Stimulated activated CD8-positive, alpha-beta memory T cell treated with anti-CD3 and anti-CD28 coated beads, Interleukin-7, amount 100 ng/mL, for 4 hours (primary cell): ENCODE measurements around the gene MSH2.

Experiments
- DNase-seq, 2 donors: peaks; one replicate each; pipeline ENCODE4 v3.0.0-alpha.2; 2020; ENCODE audit warnings: low read depth in 2 of 2

Gene MSH2

DNA sequence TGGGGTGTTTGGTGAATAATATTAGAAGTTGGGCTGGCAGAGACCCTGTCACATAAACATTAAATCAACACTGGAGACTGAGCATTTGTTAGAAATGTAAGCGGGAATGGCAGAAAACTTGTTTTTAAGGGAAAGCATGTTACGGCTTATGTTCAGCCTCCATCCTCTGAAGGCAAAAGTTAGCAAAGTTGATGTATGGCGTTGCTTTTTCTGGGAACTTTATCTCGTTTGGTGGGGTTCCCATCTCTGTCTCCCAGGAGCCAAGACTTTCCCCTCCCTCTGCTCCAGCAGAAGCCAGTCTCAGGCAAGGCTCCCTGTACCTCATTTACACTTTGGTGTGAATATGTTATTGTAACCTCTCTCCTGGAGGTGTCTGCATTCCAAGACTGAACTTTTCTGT, 105.1 kb downstream of the MSH2 start:
- DNase-seq, result no peak

DNA sequence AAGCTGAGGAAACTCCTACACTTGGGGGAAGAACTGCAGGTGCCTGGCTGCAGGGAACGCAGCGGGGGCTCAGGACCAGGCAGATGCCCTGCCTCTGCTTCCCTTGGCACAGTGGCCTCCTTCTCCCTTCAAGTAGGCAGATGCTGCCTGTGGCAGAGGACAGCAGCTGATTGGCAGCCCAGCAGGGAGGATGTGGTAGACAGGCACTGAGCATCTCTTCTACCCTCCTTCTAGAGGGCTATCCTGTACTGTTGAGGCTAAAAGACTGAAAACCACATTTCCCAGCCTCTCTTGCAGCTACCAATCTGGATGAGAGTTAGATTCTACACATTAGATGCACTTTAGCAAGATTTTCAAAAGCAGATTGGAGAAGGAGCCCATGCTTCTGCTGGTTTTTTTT, 105.7 kb downstream of the MSH2 start:
- no peak for DNase-seq

DNA sequence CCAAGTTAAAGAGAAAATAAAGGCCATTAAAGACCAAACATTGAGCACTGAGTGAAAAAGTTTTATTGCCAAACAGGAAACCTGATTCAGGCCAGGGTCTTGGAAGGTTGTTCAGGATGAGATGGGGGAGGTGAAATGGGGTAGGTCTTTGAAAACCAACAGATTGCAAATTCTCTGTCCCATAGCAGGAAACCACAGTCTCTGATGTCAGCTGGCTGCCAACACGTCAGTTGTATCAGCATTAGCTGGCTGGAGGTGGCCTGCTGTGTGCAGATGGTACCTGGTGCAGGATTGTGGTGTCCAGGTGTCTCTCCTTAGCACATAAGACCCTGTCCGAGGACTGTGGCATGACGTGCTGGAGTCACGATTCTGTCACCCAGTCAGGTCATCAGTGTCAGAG, 106.3 kb downstream of the MSH2 start:
- DNase-seq, result no peak

DNA sequence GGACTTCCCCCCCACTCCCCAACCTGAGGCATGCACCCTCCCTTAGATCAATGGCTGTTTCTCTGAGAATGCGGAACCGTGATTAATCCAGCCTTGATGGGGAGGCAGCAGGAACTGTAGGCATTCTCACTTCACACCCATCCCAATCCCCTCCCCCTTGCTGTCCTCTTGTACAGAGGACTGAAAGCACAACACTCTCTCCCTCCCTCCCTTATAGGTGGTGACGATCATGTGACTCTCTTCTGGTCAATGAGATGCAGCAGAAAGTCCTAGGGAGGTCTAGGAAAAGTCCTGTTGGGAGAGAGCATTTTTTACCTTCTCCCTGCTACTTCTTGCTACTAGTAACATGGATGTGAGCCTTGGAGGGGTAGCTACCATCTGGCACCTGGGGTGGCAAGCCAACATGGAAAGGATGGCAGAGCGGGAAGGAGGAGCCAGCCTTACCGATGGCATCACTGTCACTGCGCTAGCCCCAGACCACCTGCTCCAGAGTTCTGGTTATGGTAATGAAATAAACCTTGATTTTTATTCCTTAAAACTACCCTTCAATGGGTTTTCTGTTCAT, 106.9 kb downstream of the MSH2 start:
- no peak for DNase-seq

DNA sequence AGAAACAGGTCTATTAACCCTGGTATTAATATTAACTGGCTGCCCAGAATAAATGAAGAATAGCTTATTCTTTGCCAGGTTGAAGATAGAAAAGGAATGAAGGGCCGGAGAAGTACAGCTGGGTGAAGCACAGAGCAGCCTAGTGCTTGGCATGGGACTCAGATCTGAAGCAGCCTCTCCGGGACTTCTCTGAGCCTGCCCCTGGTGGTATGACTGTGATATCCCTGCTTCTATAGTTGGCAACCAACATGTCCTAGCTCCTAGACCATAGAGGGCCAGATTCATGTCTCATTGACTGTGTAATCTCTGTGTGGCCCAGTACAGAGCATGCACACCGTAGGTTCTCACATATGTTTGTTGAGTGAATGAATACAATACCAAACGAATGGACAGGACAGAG, 107.8 kb downstream of the MSH2 start:
- no peak for DNase-seq

DNA sequence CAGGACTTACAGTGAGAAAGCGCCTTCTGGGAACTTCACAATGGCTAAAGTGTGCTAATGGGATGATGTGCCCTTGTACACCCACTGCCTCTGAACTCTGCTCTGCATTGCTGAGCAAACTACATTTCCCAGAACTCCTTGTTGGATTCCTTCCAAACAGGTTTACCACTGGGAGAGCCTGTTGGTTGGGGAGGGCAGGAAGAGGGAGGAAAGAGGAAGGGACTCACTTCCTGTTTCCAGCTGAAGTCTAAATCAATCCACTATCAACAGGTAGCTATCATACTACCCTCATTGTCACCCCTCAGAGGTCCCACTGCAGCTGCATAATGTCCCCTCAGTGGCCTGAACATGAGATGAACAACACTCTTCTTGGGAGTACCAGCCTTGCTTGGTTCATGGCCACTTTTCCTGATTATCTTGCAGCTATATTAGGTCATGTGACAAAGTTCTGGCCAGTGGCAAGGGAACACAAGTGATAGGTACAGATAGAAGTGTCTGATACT, 109.7 kb downstream of the MSH2 start:
- no peak for DNase-seq

DNA sequence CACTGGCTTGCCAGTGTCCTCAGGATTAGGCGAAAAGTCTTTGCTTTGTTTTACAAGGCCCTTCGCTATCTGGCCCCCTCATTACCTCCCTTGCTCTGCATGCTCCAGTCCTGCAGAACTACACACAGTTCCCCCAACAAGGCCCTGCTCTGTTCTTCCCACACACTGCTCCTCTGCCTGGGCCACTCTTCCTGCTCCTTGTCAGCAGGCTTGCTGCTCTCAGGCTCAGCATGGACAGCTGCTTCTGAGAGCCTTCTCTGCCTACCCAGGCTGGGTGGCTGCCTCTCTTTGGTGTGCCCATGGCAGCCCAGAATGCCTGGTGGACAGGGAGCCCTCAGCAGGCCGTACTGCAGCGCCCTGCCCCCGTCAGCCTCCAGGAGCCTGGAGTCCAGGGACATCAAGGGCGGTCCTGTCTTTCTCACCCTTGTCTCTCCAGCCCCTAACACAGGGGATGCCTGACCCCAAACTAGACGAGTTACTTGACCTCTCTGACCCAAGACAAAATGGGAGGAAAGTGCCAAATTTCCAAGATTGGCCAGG, 111.1 kb downstream of the MSH2 start:
- DNase-seq, result no peak

DNA sequence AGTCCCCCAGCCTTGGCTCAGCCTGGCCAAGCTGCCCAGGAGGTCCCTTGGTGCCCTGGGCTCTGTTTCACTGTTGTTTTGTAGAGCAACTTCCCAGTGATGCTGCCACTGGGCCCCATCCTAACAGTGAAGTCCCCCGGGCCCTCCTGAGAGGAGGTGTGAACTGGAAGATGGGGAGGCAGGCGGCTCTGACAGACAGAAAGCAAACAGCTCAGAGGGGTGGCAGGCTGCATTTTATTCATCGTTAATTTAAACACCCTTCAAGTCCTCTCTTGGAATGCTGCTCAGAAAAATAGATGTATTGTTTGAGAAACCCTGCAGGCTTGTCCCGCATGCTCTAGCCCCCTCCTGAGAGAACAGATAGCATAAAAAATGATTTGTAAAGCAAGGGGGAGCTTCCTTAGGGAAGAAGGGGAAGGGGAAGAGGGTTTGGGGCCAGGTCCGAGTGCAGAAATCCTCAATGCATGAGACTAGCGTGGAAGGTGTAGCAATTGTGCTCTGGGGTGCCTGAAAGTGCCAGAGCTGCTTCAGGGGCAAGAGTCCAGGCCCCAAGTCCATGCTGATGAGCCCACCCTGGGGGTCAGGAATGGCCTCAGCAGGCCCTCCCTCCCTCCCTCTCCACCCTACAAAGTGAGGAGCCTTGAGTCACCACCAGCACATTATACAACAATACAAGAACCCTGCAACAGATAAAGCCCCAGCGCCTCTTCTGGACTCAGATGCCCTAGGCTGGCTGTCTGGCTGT, 113.6 kb downstream of the MSH2 start:
- DNase-seq, result no peak

DNA sequence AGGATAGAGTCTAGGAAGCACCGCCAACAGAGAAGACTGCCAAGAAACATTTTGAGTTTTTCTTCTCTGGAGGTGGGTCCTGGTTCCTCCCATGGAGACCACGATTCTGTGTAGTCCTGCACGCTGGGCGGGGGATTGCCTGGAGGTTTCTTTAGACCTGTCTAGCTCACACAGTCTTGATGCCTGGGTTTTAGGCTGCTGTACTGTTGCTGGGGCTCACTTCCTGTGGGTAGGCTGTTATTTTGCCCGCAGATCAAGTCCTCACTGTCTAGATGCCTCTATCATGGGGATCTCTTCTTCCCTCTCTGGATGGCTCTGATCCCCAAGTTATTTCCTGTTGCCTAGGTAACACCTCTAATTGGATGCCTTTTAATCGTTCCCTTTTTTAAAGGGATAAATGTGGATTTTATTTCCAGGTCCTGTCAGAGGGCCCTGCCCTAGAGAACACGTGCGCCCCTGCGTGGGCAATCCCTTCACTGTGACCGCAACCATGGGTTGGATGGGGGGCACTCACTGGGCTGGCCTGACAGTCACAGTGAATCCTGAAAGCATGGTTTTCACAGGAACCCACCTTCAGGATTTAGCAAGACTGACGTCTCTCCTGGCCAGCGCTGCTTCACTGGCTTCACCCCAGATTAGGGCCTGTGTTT, 115.7 kb downstream of the MSH2 start:
- DNase-seq, result no peak

DNA sequence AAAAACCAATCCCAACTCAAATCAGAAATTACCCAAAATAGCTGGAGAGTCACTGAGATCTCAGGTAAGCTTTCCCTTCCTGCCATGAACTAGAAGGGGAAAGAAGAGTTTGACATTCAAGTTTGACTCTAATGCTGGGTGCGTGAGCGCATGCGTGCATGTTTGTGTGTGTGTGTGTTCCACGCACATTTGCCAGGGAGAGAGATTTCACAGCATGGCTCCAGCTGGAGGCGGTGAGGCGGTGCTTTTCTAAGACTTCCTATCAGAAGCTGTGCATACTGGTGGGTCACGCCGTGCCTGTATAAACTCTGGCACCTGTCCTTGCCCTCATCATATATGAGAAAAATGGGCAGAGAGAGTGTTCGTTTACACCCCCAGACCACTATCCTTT, 116.2 kb downstream of the MSH2 start:
- no peak for DNase-seq

DNA sequence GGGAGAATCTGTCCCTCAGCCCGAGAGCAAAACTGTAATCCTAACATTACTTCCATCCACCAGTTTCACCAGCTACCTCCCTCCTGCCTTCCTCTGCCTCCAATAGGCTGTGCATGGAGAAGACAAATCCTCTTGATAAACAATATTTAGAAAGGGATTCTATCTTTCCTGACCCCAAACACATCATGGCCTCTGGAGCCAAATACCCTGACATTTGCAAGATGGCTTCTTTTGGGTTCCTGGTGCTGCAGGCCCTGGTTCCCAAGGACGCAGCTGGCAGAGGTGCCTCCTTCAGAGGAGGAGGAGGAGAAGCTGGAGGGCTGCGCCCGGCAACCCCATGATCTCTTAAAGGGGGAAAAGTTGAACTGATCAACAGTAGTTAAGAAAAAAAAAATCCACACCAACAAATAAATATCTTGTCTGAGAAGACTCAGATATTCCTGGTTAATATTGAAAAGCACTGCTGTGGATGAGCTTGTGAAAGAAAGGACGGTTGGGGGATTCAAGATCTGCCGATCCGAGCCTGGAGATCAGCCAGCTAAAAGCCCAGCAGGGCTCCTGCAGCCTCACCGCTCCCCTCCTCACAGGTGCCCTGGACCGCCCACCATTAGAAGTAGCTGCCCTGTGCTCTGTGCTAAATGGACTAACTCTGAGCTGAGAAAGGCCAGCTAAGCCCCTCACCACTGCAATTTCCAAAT, 116.8 kb downstream of the MSH2 start:
- DNase-seq, result no peak

DNA sequence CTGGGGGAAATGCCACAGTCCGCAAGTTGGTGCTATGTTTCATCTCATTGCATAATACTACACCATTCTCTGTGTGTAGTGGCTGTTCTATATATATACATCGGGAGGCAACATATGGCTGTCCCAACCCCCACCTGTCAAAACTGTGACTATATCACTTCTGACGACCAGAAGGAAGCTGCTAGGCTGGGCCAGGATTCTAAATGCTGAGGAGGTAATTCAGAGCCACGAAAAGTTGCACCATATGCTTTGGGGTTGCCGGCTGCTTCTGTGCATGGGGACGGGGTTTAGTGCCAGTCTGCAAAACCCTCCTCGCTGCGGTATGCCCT, 117.3 kb downstream of the MSH2 start:
- no peak for DNase-seq

DNA sequence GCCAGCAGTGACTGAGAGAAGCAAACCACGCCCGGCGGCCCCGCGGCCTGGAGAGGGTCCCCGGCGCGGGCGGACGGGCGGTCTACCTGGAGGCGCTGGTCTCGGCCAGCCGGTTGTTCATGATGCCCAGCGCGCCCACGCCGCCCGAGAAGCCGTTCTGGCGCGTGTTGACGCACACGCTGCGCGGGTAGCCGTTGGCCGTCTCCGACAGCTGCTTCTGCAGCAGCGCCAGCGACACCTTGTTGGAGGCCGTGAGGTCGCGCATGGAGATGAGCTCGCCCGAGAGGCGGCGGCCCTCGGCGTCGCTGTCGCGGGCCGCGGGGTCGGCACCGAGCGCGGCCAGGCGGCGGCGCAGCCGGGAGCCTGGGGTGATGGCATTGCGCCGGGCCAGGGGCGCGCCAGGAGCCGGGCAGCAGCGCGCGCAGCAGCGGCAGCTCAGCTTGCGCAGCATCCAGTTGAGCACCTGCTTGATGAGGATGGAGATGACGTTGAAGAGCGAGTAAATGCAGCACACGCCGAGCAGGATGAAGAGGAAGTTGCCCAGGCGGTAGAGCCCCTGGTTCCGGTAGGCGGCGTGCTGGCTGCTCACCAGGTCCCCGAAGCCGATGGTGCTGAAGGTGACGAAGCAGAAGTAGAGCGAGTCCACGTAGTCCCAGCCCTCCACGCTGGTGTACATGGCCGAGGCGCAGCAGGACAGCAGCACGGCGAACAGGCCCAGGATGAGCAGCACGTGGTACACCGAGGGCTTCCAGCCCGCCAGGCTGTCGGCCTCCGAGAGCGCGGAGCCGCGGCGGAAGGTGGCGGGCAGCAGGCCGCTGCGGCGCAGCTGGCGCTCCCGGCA, 118.1 kb downstream of the MSH2 start:
- DNase-seq, result peak; percentile 58 to 65

DNA sequence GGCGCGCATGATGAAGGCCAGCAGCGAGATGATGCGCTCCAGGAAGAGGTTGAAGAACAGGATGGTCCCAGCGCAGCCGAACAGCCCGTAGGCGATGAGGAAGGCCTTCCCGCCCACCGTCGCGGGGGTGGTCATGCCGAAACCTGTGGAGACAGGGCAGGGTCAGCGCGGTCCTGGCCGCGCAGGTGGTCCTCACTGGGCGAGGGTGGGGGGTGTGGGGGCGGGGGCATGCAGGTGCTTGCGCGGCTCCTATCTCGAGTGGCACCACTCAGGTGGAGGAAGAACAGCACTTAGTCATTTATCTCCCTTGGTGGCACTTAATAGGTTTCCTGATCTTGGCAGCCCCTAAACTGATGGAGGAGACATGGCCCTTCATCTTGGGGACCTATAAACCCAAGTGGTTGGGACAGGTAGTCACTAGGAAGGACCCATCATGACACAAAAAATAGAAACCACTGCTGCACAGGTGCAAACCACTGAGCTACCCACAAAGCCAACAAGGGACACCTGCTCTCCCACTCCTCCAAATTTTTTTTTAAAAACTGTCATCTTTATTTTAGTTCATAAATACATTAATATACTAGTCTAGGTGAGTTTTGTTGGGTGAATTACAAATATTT, 118.8 kb downstream of the MSH2 start:
- peak in 1 of 2 donors; percentile 10 for DNase-seq

DNA sequence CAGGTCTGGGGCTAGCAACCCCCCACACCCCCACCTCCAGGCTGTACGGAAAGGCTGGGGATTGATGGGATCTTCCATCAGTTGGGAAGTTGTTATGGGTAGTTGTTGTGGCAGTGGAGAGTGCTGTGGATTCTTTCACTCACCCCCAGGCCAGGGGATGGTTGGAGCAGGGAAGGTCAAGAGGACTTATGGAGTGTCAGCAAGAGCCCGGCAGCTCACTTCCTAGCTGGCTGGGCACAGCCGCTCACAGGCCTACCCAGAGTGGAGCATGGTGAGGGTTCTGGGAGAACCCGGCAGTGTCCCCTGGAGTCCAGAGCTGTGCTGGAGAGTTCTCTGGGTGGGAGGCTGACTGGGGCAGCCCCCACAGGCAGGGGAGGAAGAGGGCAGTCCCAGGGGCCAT, 122.2 kb downstream of the MSH2 start:
- DNase-seq, result no peak

DNA sequence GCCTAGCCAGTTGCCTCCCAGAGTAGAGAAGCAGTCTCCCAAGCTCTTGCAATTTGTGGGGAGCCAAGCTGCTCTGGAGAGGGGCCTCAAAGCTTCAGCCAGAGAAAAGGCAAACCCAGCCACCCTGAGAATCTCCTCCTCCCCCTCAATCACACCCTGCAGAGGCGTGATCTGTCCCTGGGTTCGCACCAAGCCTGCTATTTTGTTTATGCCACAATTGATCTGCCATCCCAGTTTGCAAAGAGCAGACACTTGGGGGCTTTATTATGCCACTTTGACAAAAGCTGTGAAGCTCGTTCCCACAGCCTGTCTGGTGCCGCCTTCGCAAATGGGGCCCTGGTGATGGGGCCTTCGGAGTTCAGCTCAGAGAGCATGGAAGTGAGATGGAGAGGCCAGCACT, 125.5 kb downstream of the MSH2 start:
- no peak for DNase-seq

DNA sequence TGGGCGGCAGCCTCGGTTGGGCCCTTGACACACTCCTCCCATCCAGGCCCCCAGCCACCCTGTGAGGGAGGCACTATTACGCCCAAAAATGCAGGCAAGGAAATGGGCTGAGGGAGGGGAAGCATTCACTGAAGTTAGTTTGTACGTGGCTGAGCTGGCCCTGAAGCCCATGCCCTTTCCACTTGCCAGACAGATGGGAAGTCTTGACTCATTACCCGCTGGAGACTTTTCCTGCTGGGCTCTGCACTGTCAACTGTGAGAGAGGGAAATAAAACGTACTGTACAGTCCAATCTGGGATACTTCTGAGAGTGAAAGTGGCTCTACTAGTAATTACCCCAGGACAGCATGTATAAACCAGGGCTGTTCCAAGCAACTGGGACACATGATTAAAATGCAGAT, 125.9 kb downstream of the MSH2 start:
- DNase-seq, result no peak

DNA sequence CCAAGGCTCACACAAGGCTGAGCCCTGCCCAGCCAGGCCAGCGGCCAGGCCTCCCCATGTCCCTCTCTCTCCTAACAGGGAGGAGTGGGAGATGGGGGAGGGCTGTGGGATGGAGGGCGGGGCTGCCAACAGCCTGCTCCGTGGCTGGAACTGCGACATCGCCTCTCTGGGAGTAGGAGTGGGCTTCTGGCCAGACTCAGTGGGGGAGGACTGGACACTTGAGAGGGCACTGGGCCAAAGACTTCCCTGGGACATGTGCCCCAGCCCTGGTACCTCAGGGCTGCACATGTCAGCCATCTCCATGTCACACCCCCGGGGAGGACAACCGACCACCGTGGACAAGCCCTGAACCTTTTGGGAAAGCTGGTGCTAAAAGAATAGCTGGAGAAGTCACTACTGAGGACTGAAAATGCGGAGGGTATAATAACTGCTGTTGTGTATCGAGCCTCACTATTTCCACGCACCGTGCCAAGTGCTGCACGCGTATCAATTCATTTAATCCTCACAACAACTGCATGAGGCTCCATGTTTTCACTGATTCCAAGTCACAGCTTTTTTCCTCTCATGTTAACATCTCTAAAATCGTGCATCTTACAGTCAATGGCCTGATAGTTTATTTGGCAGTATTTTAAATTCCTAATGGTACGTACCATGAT, 127.3 kb downstream of the MSH2 start:
- no peak for DNase-seq

DNA sequence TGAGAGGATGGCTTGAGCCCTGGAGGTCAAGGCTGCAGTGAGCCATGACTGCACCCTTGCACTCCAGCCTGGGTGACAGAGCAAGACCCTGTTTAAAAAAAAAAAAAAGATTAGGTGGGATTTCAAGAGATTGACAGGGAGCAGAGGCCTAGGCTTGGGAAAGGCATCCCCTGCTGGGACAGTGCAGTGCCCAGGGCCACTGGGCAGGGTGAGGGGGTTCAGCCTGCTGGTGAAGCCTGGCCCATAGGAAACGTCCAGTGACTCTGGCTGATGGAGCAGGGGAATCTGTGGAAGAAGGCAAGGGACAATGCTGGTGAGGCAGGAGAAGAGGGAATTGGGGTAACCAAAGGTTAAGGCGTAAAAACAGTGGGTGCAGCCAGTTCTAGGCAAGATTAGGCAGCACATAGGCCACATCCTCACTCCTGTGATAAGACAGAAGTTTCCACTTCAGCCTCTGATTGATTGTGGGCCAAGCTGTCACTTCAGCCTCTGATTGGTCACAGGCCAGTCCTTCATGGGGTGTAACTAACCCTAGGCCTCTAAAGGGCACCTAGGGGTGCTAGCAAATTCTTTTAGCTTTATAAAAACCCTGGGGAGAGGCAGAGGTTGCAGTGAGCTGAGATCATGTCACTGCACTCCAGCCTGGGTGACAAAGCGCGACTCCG, 128.6 kb downstream of the MSH2 start:
- DNase-seq, result no peak
